CD4-positive, alpha-beta memory T cell (primary cell): Measurements from ENCODE around the gene OR4D1. TPM values are rescaled to one million over a fixed set of nuclear protein-coding genes. Genes with fewer than 3 reads are reported as not detected.

Source experiments
- polyA plus RNA-seq, 2 donors: library from polyadenylated mRNA; unstranded; fragments of 300-500 nt; fragmentation: Illumina TruSeq; gene quantifications; one replicate each; pipeline ENCODE4 v1.2.3, GENCODE V29; 2021
- total RNA-seq, 2 experiments: library from RNA; stranded (reverse); gene quantifications; one replicate each; pipeline ENCODE4 v1.2.3, GENCODE V29; 2021

The OR4D1 gene
- total and polyA plus RNA-seq, 4 experiments from 2014 or later: 1.9 to 2.2 (median 2.0) TPM

Other genes starting within 250 kb of the OR4D1 start
- under 1 TPM; 0.61 to 0.90 TPM for gene CUEDC1, start 193.0 kb upstream of the OR4D1 start, total RNA-seq
- not detected for gene CUEDC1, start 193.0 kb upstream of the OR4D1 start, polyA plus RNA-seq
- 10 to 100 TPM; 76.0 to 76.6 TPM for gene VEZF1, start 160.1 kb upstream of the OR4D1 start, total RNA-seq
- 10 to 100 TPM; 30.6 to 50.2 TPM for gene VEZF1, start 160.1 kb upstream of the OR4D1 start, polyA plus RNA-seq
- gene SRSF1, start 141.1 kb upstream of the OR4D1 start, total RNA-seq: 100 to 1,000 TPM; 242 to 257 TPM
- 10 to 100 TPM; 32.4 to 59.3 TPM for gene SRSF1, start 141.1 kb upstream of the OR4D1 start, polyA plus RNA-seq
- gene DYNLL2, start 65.0 kb upstream of the OR4D1 start, total RNA-seq: 10 to 100 TPM; 45.6 to 45.8 TPM
- 1 to 10 TPM in 1 of 2 donors, under 1 TPM in 1; 0.56 to 1.3 TPM for gene DYNLL2, start 65.0 kb upstream of the OR4D1 start, polyA plus RNA-seq
- gene OR4D2, start 18.6 kb downstream of the OR4D1 start, total RNA-seq: not detected
- gene OR4D2, start 18.6 kb downstream of the OR4D1 start, polyA plus RNA-seq: not detected
- gene EPX, start 44.3 kb downstream of the OR4D1 start, total RNA-seq: not detected
- gene EPX, start 44.3 kb downstream of the OR4D1 start, polyA plus RNA-seq: not detected
- 10 to 100 TPM; 27.7 to 29.4 TPM for gene MKS1, start 70.9 kb downstream of the OR4D1 start, total RNA-seq
- gene MKS1, start 70.9 kb downstream of the OR4D1 start, polyA plus RNA-seq: 10 to 100 TPM; 12.1 to 13.7 TPM
- gene LPO, start 90.2 kb downstream of the OR4D1 start, total RNA-seq: not detected
- not detected for gene LPO, start 90.2 kb downstream of the OR4D1 start, polyA plus RNA-seq
- not detected for gene MPO, start 132.6 kb downstream of the OR4D1 start, total RNA-seq
- not detected for gene MPO, start 132.6 kb downstream of the OR4D1 start, polyA plus RNA-seq
- gene TSPOAP1, start 180.4 kb downstream of the OR4D1 start, total RNA-seq: 10 to 100 TPM; 15.8 to 19.1 TPM
- gene TSPOAP1, start 180.4 kb downstream of the OR4D1 start, polyA plus RNA-seq: under 1 TPM in 1 of 2 donors, not detected in 1; 0.80 TPM
- gene SUPT4H1, start 203.8 kb downstream of the OR4D1 start, total RNA-seq: 10 to 100 TPM; 61.4 to 75.2 TPM
- 100 to 1,000 TPM in 1 of 2 donors, 10 to 100 TPM in 1; 94.4 to 120 TPM for gene SUPT4H1, start 203.8 kb downstream of the OR4D1 start, polyA plus RNA-seq